Vagina (tissue), 2 donors: ENCODE data around the gene ZNF540.
A peak's percentile ranks its signal among the peaks of the same experiment; 100 is the strongest.

Experiments used
- POLR2A ChIP-seq, 2 donors: fragments of 450-650 bp; IDR thresholded peaks; one replicate each; pipeline ENCODE4 v1.6.1; 2017; ENCODE audit warnings: antibody characterized with exemption in 2 of 2, mild to moderate bottlenecking in 2 of 2, moderate library complexity in 2 of 2
- POLR2AphosphoS5 ChIP-seq, 2 donors: sonication (generic); formaldehyde crosslinking; IDR thresholded peaks; one replicate each; pipeline ENCODE4 v1.9.0; 2017; ENCODE audit warnings: antibody characterized with exemption in 2 of 2, mild to moderate bottlenecking in 2 of 2, low read depth in 1 of 2; ENCODE audit not compliant: insufficient read depth in 1 of 2

GRCh38 chr19:37655301-37655688 lies 60.6 kb downstream of the ZNF540 start, which contains the start of gene ZFP30:
- TF ChIP-seq POLR2AphosphoS5 (IDR thresholded peaks at IDR 0.05; ENCODE audit: insufficient read depth in 1 of 2, low read depth in 1 of 2) (peak in 1 of 2 donors; percentile 84), POLR2A (IDR thresholded peaks at IDR 0.05) (no peak)
